Limb (tissue), 2 donors: ENCODE results near the gene TAS1R3.
A peak's percentile ranks its signal among the peaks of the same experiment; 100 is the strongest.

Experiments used
- DNase-seq, 2 donors: peaks; one replicate each; pipeline ENCODE4 v3.0.0-alpha.2; 2016; ENCODE audit errors: extremely low spot score in 2 of 2

TAS1R3 gene

GRCh38 chr1:1338278-1338677 is 7.2 kb downstream of the TAS1R3 start:
- no peak for DNase-seq

- no peak for DNase-seq
Observed at GRCh38 chr1:1340185-1340584, 9.1 kb downstream of the TAS1R3 start.

- DNase-seq: no peak
Observed at GRCh38 chr1:1340791-1341548, 9.9 kb downstream of the TAS1R3 start.

GRCh38 chr1:1341549-1342021 is 10.5 kb downstream of the TAS1R3 start:
- DNase-seq: no peak

GRCh38 chr1:1342061-1342562 is 11.0 kb downstream of the TAS1R3 start:
- DNase-seq: no peak

GRCh38 chr1:1342584-1343115 is 11.6 kb downstream of the TAS1R3 start:
- DNase-seq: no peak

- DNase-seq: no peak
Observed at GRCh38 chr1:1343811-1344421, 12.8 kb downstream of the TAS1R3 start.

- no peak for DNase-seq
Observed at GRCh38 chr1:1344655-1345361, 13.7 kb downstream of the TAS1R3 start.

- no peak for DNase-seq
Observed at GRCh38 chr1:1345384-1345783, 14.3 kb downstream of the TAS1R3 start.

- DNase-seq: no peak
Observed at GRCh38 chr1:1345860-1346500, 14.9 kb downstream of the TAS1R3 start.

- no peak for DNase-seq
Observed at GRCh38 chr1:1346501-1346890, 15.4 kb downstream of the TAS1R3 start.

- DNase-seq: no peak
Observed at GRCh38 chr1:1347026-1347595, 16.0 kb downstream of the TAS1R3 start.

GRCh38 chr1:1347663-1348419 is 16.8 kb downstream of the TAS1R3 start:
- DNase-seq: no peak

GRCh38 chr1:1348420-1349255 is 17.6 kb downstream of the TAS1R3 start:
- no peak for DNase-seq

GRCh38 chr1:1349256-1350012 is 18.4 kb downstream of the TAS1R3 start, which contains the start of gene DVL1:
Gene DVL1, minus strand, starts transcription at chr1:1349418. Its CDS starts 353 bp downstream, at chr1:1349065.
- peak; percentile 55 to 86 for DNase-seq

GRCh38 chr1:1351511-1352427 is 20.7 kb downstream of the TAS1R3 start:
- DNase-seq: no peak

- DNase-seq: no peak
Observed at GRCh38 chr1:1352786-1353388, 21.8 kb downstream of the TAS1R3 start.
